Bronchial epithelial cell (primary cell): Measurements from ENCODE around the gene ZXDC. TPM values are rescaled to one million over a fixed set of nuclear protein-coding genes. Genes with fewer than 3 reads are reported as not detected.
A peak's percentile ranks its signal among the peaks of the same experiment; 100 is the strongest.

Source experiments
- DNase-seq: peaks from one replicate; pipeline ENCODE4 v3.0.0-alpha.2; 2010; ENCODE audit warnings: low read depth
- FAIRE-seq: peaks from 2 replicates; lab custom pipeline; 2011; peaks lifted over from hg19 to GRCh38; lab: Jason Lieb, UNC
- H3K27me3 ChIP-seq: 2 replicates; pipeline ENCODE4 v1.5.1; 2011; ENCODE audit warnings: low read length; ENCODE audit not compliant: control insufficient read depth, insufficient read depth
- H3K36me3 ChIP-seq: 2 replicates; pipeline ENCODE4 v1.5.1; 2011; ENCODE audit warnings: low read length; ENCODE audit not compliant: control insufficient read depth, insufficient read depth
- H3K4me3 ChIP-seq: 2 replicates; pipeline ENCODE4 v1.5.1; 2011; ENCODE audit warnings: mild to moderate bottlenecking, low read depth, low read length, control low read depth
- total RNA-seq: library from RNA; depleted of rRNA; stranded (reverse); fragments of >200 nt; gene quantifications from 2 replicates; pipeline ENCODE4 v1.2.1, GENCODE V29; 2014
- TF ChIP-seq, protein P1 (sequence below): IDR thresholded peaks from 2 replicates; pipeline ENCODE4 v1.5.1; 2011; ENCODE audit warnings: mild to moderate bottlenecking, moderate library complexity, low read length, control low read depth, inconsistent platforms; ENCODE audit not compliant: insufficient read depth, severe bottlenecking

The ZXDC gene
- total RNA-seq, 1 donor from 2014 or later, result 21.9 TPM

DNA sequence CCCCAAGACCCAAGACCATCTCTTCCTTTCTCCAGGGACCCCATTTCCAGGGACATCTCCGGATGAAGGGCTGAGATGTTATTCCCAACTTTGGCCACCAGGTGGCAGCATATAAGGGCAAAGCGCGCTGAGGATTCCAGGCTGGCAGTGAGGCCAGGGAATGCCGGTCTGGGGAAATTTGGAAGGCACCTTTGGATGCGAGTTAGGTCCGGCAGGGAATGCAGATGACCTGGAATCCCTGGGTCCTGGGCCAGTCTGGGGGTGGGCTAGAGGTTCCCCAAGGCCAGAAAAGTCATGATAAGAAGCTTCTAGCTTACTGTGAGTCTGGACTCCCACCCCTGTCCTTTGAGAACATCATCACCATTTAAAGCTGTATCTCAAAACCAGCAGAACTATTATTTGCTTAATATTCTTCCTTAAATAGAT, 46.7 kb upstream of the ZXDC start:
- H3K4me3 ChIP-seq, result no peak overlapping the region
- TF ChIP-seq, protein P1, sequence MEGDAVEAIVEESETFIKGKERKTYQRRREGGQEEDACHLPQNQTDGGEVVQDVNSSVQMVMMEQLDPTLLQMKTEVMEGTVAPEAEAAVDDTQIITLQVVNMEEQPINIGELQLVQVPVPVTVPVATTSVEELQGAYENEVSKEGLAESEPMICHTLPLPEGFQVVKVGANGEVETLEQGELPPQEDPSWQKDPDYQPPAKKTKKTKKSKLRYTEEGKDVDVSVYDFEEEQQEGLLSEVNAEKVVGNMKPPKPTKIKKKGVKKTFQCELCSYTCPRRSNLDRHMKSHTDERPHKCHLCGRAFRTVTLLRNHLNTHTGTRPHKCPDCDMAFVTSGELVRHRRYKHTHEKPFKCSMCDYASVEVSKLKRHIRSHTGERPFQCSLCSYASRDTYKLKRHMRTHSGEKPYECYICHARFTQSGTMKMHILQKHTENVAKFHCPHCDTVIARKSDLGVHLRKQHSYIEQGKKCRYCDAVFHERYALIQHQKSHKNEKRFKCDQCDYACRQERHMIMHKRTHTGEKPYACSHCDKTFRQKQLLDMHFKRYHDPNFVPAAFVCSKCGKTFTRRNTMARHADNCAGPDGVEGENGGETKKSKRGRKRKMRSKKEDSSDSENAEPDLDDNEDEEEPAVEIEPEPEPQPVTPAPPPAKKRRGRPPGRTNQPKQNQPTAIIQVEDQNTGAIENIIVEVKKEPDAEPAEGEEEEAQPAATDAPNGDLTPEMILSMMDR, result peak; percentile 83
- DNase-seq (peak; percentile 27), FAIRE-seq (no peak)
- H3K36me3 ChIP-seq, result no peaks in the 10 kb centered on the region
- peaks cover 13% of the 10 kb centered on the region for H3K27me3 ChIP-seq

DNA sequence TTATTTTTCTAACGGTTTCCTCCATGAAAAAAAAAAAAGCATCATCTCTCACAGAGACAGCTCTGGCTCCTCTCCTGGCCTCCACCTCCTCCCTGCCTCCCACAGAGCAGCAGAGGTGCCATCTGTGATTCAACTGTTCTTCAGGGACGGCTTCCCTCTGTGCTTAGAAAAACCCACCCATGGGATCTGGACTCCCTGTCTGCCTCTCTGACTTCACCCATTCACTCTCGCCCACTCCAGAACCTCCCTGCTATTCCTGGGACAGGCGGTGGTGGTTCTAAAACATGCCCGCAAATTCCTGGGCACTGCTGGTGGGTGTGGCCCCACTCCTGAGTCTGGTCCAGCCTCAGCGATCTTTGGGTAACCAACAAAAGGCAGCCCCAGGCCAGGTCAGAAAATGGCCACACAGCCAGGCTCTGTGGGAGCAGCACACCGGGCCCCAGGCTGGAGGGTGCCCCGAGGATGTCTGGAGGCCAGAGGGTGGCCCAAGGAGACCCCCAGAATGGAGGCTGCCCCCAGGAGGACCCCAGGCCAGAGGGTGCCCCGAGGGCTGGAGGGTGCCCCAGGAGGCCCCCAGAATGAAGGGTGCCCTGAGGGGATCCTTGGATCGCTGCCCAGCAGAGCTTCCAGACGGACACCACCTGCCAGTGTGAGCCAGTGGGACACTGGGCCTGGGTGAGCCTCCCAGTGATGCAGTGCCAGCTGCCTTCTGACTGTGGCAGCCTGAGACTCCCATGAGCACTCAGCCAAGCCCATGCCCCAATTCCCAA, 45.6 kb upstream of the ZXDC start:
- no peak for DNase-seq
- Histone ChIP-seq H3K36me3 (no peaks in the 10 kb centered on the region), H3K4me3 (no peak overlapping the region), H3K27me3 (peaks cover 13% of the 10 kb centered on the region)
- FAIRE-seq, result no peak
- TF ChIP-seq, protein P1, result no peak

DNA sequence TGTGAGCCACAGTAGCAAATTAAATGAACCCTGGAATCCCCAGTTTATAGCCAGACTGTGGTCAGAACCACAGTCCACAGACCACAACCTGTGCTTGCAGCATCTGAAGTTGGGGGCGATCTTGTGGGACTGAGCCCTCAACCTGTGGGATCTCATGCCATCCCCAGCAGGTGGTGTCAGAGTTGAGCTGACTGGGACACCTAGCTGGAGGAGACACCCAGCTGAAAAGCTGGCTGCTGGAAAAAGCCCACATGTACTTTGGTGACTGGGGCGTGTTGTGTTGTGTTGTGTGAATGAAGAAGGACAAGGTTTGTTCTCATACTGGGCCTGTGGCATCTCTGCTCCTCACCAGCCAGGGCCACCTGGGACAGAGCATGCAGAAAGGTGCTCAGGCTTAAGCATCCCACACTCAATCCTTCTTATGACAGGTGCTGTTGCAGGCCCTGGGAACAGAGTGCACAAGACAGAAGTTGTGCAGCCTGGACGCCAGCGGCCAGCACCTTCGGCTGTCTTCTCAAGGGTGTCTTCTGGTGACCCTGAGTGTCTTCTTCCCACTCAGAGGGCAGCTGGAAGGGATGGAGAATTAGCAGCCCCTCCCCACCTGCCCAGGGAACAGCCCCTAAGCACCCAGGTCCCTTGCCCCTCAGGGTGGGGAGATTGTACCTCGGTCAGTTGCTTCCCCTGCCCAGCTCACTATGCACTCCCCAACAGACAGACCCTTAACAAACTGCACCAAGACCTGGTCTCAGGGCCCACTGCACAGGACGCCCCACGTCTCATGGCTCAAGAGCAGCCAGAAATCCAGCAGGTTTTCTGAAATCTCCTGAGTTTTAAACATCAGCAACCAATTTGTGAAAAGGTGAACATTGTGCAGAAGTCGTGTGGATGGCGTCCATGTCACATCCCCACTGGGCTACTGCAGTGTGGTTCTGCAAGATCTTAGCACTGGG, 44.1 kb upstream of the ZXDC start:
- TF ChIP-seq, protein P1, result no peak
- peaks cover 11% of the 10 kb centered on the region for H3K27me3 ChIP-seq
- DNase-seq (no peak), FAIRE-seq (no peak)
- no peaks in the 10 kb centered on the region for H3K36me3 ChIP-seq
- H3K4me3 ChIP-seq, result no peak overlapping the region

DNA sequence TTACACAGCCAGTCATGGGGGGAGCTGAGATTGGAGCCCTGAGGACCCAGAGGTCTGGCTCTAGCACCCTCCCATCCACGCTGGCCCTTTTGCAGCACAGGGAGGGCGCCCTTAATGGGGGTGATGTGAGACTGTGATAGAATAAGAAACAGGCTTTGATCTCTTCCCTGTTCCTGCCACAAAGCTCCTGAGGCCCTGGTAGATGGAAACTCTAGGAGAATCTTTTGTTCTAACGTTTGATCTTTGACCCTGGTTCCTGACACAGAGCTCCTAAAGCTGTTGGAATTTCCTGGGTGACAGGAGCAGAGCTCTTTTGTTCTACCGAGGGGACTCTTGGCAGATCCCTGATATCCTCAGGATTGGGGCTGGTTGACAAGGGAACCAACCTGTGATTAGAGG, 43.1 kb upstream of the ZXDC start:
- Histone ChIP-seq H3K36me3 (no peaks in the 10 kb centered on the region), H3K27me3 (peaks cover 10% of the 10 kb centered on the region), H3K4me3 (no peak overlapping the region)
- TF ChIP-seq, protein P1, result no peak
- DNase-seq (no peak), FAIRE-seq (no peak)

DNA sequence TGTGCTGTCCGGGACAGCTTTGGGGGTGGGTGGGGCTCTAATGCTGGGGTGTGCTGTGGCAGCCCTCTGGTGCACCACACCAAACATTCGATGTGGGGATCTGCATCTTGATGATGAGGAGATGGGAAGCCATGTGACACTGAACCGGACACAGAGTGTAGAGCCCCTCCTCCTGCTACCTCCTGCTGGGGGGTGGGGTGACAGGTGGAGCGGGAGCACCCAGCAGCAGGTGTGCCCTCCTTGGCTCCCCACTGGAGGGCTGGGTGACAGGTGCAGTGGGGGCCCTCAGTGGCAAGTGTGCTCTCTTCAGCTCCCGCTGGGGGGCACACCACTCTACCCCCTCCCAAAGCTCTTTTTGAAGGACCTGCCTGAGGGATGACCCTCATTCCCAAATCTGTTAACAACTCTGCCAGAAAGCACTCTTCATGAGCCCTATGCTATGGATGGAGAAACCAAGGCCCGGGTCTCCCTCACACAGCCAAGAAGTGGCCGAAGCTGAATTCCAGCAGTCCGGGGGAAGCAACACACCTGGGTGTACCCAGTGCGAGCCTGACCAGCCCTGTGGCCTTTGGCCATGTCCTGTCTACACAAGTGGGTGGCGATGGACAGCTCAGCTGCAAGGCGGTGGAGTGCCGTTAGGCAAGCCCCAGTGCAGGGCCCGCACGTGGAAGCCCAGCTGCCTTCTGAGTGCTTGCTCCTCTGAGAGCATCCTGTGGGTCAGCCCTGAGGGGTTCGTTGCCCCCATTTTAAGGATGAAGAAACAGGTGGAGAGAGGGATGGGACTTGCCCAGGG, 42.5 kb upstream of the ZXDC start:
- Histone ChIP-seq H3K36me3 (no peaks in the 10 kb centered on the region), H3K27me3 (peaks cover 4% of the 10 kb centered on the region), H3K4me3 (no peak overlapping the region)
- DNase-seq (no peak), FAIRE-seq (no peak)
- TF ChIP-seq, protein P1, result no peak
